Peyer's patch (tissue), 4 donors: Measurements from ENCODE around the gene AGXT2. TPM values are rescaled to one million over a fixed set of nuclear protein-coding genes. Genes with fewer than 3 reads are reported as not detected.

ENCODE experiments used
- DNase-seq, 3 donors: peaks; one replicate each; pipeline ENCODE4 v3.0.0-alpha.2; 2017 to 2019
- H3K27ac ChIP-seq, 4 donors: fragments of 200-600 bp; sonication (generic); one replicate each; pipeline ENCODE4 v1.5.1; 2016 to 2019
- H3K27me3 ChIP-seq, 2 donors: fragments of 200-600 bp; sonication (generic); one replicate each; pipeline ENCODE4 v1.5.1; 2019
- H3K36me3 ChIP-seq, 3 donors: fragments of 200-600 bp; sonication (generic); one replicate each; pipeline ENCODE4 v1.5.1; 2016 to 2019
- H3K4me1 ChIP-seq, 4 donors: fragments of 200-600 bp; sonication (generic); one replicate each; pipeline ENCODE4 v1.5.1; 2016 to 2019
- H3K4me3 ChIP-seq, 4 donors: fragments of 200-600 bp; sonication (generic); 1 replicate in 3 of 4; 2 replicates in 1 of 4; pipeline ENCODE4 v1.5.1; 2016 to 2019; ENCODE audit warnings: mild to moderate bottlenecking in 1 of 4
- H3K9me3 ChIP-seq, 4 donors: fragments of 200-600 bp; sonication (generic); one replicate each; pipeline ENCODE4 v1.5.1; 2016 to 2019; ENCODE audit warnings: mild to moderate bottlenecking in 1 of 4
- POLR2A ChIP-seq, 2 donors: fragments of 450-650 bp; IDR thresholded peaks; one replicate each; pipeline ENCODE4 v1.5.1; 2017; ENCODE audit warnings: antibody characterized with exemption in 2 of 2, mild to moderate bottlenecking in 2 of 2, moderate library complexity in 2 of 2
- total RNA-seq, 4 donors: library from RNA; depleted of rRNA; stranded (reverse); fragments of >200 nt; gene quantifications; one replicate each; pipeline ENCODE4 v1.1.0, GENCODE V29; 2016
- TF ChIP-seq, protein P1 (sequence below), 6 experiments: fragments of 450-650 bp in 4 of 6; fragments of 200-600 bp in 2 of 6; sonication (generic) in 1 of 6; IDR thresholded peaks; one replicate each; pipeline ENCODE4 v1.5.1; 2017 to 2019; ENCODE audit warnings: antibody characterized with exemption in 6 of 6, mild to moderate bottlenecking in 3 of 6, moderate library complexity in 1 of 6

AGXT2 gene
- total RNA-seq, 4 donors from 2014 or later, result 4.8 to 11.2 (median 5.5) TPM; not detected in 1

DNA sequence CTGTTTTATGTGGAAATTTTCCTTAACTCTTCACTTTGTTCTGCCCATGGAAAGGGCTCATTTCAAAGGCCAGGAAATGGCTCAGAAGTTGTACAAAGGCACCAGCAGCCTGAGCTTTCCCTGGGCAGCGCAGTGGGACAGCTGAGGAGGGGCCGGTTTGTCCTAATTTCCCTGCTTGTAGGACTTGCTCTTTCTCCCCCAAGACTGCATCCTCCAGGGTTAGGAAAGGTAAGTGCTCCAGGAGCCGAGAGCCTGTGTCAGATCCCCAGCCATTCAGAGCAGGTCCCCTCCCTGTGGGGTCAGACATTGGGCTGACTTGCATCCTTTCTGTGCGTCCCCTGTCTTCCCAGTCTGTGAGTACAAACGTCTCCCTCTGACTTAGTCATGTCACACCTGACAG, 43.5 kb downstream of the AGXT2 start:
- Histone ChIP-seq H3K4me3 (no peak overlapping the region), H3K9me3 (no peaks in the 10 kb centered on the region), H3K27me3 (no peaks in the 10 kb centered on the region), H3K27ac (no peak overlapping the region), H3K36me3 (no peaks in the 10 kb centered on the region), H3K4me1 (no peaks in the 10 kb centered on the region)
- TF ChIP-seq, protein P1, sequence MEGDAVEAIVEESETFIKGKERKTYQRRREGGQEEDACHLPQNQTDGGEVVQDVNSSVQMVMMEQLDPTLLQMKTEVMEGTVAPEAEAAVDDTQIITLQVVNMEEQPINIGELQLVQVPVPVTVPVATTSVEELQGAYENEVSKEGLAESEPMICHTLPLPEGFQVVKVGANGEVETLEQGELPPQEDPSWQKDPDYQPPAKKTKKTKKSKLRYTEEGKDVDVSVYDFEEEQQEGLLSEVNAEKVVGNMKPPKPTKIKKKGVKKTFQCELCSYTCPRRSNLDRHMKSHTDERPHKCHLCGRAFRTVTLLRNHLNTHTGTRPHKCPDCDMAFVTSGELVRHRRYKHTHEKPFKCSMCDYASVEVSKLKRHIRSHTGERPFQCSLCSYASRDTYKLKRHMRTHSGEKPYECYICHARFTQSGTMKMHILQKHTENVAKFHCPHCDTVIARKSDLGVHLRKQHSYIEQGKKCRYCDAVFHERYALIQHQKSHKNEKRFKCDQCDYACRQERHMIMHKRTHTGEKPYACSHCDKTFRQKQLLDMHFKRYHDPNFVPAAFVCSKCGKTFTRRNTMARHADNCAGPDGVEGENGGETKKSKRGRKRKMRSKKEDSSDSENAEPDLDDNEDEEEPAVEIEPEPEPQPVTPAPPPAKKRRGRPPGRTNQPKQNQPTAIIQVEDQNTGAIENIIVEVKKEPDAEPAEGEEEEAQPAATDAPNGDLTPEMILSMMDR (IDR thresholded peaks at IDR 0.05), result no peak
- TF ChIP-seq POLR2A (IDR thresholded peaks at IDR 0.05), result no peak
- DNase-seq, result no peak

DNA sequence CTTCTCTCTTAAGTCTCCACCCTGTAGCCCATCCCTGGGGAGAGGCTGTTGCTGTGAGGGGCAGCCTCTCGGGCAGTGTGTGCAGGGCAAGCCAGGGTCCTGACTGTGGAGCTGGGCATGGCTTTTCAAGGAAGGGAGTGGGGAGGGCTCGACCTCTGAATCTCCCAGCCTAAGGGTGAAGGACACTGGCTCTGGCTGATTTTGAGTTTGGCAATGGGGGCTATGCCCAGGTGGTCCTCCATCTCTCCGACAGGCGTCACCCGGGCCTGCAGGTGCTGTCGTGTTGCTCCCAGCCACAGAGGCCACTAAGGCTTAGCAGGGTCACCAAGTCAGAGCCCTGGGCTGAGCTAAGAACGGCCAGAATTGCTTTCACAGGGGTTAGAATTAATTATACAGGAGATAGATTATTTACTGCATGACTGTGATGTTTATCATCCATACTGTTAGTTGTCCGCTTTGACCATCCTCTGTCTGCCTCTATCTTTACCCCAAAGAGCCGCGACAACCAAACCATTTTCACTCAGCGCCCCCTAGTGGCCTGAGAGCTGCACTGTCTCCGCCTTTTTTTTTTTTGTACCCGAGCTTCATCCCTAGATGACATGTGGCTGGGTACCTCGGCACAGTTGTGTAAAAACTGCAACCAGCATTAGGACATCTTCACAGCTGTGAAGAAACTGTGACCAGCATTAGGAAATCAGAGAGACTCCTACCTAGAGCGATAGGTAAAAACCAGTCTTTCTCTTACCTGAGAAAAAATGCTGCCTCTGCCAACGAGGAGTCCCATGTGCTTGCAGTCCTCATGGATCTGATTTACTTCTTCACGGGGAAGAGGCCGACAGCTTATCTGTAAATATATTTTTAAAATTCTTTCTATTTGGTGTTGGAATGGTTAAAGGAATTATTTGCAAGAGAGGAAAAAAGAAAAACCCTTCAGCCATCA, 44.5 kb downstream of the AGXT2 start:
- TF ChIP-seq, protein P1 (IDR thresholded peaks at IDR 0.05), result peak; percentile 48 to 79 (median 58)
- no peak for TF ChIP-seq POLR2A (IDR thresholded peaks at IDR 0.05)
- H3K27ac ChIP-seq, result no peak overlapping the region
- no peaks in the 10 kb centered on the region for H3K9me3 ChIP-seq
- no peak overlapping the region for H3K4me3 ChIP-seq
- no peaks in the 10 kb centered on the region for H3K36me3 ChIP-seq
- no peaks in the 10 kb centered on the region for H3K27me3 ChIP-seq
- DNase-seq, result peak; percentile 17 to 65 (median 58)
- H3K4me1 ChIP-seq, result no peaks in the 10 kb centered on the region

DNA sequence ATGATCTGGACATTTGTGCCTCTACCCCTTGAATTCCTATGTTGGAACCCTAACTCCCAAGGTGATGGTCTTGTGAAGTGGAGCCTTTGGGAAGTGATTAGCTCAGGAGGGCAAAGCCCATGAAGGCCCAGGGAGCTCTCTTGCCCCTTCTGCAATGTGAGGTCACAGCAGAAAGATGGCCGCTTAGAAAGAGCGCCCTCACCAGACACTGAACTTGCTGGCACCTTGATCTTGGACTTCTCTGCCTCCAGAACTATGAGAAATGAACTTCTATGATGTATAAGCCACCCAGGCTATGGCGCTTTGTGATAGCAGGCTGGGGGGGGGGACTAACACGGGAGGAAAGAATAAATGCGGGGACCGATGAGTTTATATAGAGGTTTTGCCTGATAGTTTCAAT, 45.3 kb downstream of the AGXT2 start:
- no peaks in the 10 kb centered on the region for H3K36me3 ChIP-seq
- no peaks in the 10 kb centered on the region for H3K27me3 ChIP-seq
- H3K4me1 ChIP-seq, result no peaks in the 10 kb centered on the region
- no peak for DNase-seq
- H3K4me3 ChIP-seq, result no peak overlapping the region
- no peaks in the 10 kb centered on the region for H3K9me3 ChIP-seq
- TF ChIP-seq POLR2A (IDR thresholded peaks at IDR 0.05), result no peak
- TF ChIP-seq, protein P1 (IDR thresholded peaks at IDR 0.05), result no peak
- H3K27ac ChIP-seq, result no peak overlapping the region

DNA sequence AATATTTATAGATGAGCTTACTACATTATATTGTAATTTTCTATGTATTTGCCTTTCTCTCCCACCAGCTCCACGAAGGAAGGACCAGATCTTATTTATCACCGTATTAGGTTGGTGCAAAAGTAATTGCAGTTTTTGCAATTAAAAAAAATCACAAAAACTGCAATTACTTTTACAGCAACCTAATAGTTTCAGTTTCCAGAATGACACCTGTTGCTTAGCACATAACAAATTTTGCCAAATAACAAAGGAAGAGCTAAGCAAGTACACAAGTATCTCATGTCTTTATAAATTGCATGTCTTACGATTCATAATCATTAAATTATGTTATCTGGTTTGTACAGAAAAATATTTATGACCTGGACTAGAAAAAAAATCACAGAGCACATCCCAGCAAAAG, 45.9 kb downstream of the AGXT2 start:
- Histone ChIP-seq H3K4me1 (no peaks in the 10 kb centered on the region), H3K27me3 (no peaks in the 10 kb centered on the region), H3K27ac (no peak overlapping the region), H3K9me3 (no peaks in the 10 kb centered on the region), H3K4me3 (no peak overlapping the region), H3K36me3 (no peaks in the 10 kb centered on the region)
- DNase-seq, result no peak
- TF ChIP-seq, protein P1 (IDR thresholded peaks at IDR 0.05), result no peak
- TF ChIP-seq POLR2A (IDR thresholded peaks at IDR 0.05), result no peak

DNA sequence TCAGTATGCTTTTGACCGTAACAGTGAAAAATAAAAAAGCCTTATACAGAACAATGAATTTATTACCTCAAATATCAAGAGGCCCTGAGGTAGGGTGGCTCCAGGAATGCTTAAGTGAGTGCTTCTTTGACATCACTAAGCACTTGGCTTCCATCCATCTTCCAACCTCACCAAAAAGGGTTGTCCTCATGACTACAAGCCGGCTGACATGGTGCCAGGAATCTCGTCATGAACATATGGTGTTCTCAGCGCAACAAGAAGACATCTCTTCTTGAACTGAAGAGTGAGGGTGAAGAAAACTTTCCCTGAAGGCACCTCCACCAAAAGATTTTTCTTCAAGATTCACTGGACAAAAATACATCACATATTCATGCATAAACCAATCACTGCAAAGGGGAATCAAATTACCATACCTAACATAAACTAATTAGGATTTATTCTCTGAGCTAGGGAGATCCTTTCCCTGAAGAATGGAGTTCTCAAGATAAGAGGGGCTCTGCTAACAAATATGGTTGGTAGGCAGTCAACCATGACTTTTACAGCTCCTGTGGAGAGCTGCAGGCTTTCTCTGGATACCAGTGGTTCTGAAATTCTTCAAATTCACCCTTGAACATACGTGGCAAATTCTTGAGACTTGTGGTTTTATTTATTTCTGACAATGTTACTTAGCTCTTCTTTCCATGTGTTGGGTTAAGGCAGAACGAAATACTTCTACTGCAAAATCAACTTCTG, 49.5 kb downstream of the AGXT2 start:
- Histone ChIP-seq H3K4me1 (no peaks in the 10 kb centered on the region), H3K27ac (no peak overlapping the region), H3K9me3 (no peaks in the 10 kb centered on the region), H3K36me3 (no peaks in the 10 kb centered on the region), H3K4me3 (no peak overlapping the region), H3K27me3 (no peaks in the 10 kb centered on the region)
- no peak for DNase-seq
- TF ChIP-seq POLR2A (IDR thresholded peaks at IDR 0.05), result no peak
- TF ChIP-seq, protein P1 (IDR thresholded peaks at IDR 0.05), result no peak
